ENCODE results near the gene TMEM204. TPM values are rescaled to one million over a fixed set of nuclear protein-coding genes. Genes with fewer than 3 reads are reported as not detected.

Gene TMEM204
- polyA plus RNA-seq, 3 donors, result 0.09 to 1.5 (median 1.3) TPM

GRCh38 chr16:1564325-1564724 is 30.9 kb downstream of the TMEM204 start:
- intact Hi-C loops (cut with micrococcal nuclease), result no loop called here
- H3K9me3 ChIP-seq (replicated peaks in 1 of 2; ENCODE audit: control insufficient read depth in 1 of 2, insufficient read depth in 1 of 2, low read length in 2 of 2), result no peaks in the 10 kb centered on the region
- peaks cover 0 to 1% (median 0%) of the 10 kb centered on the region in 3 donors for H3K27me3 Mint-ChIP-seq (ENCODE audit: low read depth in 3 of 3)
- no peaks in the 10 kb centered on the region for H3K79me2 ChIP-seq (ENCODE audit: insufficient read depth, low read length)
- no peak overlapping the region for H2AFZ ChIP-seq (ENCODE audit: insufficient read depth, low read depth, low read length, poor library complexity, severe bottlenecking)
- no peak overlapping the region for H3K4me2 ChIP-seq (replicated peaks; ENCODE audit: extremely low read depth, low read length, poor library complexity, severe bottlenecking)
- H3K4me3 Mint-ChIP-seq, result no peak overlapping the region
- no peaks in the 10 kb centered on the region for H3K4me1 Mint-ChIP-seq
- H4K20me1 ChIP-seq (ENCODE audit: insufficient read depth, low read length), result no peaks in the 10 kb centered on the region
- peaks cover 0 to 9% of the 10 kb centered on the region in 2 donors for H3K36me3 Mint-ChIP-seq
- no peaks in the 10 kb centered on the region for H3K4me1 ChIP-seq (ENCODE audit: control insufficient read depth in 1 of 2, insufficient read depth in 2 of 2, low read length in 2 of 2)
- no peaks in the 10 kb centered on the region for H3K27me3 ChIP-seq (ENCODE audit: control insufficient read depth in 2 of 2, insufficient read depth in 2 of 2, low read length in 2 of 2)
- peak in 2 of 3 donors; percentile 5 to 16 for DNase-seq
- H3K27ac ChIP-seq (ENCODE audit: low read depth in 1 of 2, low read length in 2 of 2), result no peak overlapping the region
- TF ChIP-seq CTCF (IDR thresholded peaks at IDR 0.05), result peak; percentile 36
- no peak overlapping the region for H3K4me3 ChIP-seq (replicated peaks in 1 of 3; ENCODE audit: low read depth in 2 of 3, low read length in 3 of 3)
- peaks cover 0 to 2% (median 0%) of the 10 kb centered on the region in 7 donors for H3K9me3 Mint-ChIP-seq
- 83% methylated on average over 8 of the region's 9 CpGs for WGBS (ENCODE audit: insufficient coverage)
- no peak overlapping the region for H3K9ac ChIP-seq (ENCODE audit: insufficient read depth, low read length, poor library complexity, severe bottlenecking)
- H3K36me3 ChIP-seq (replicated peaks in 1 of 2; ENCODE audit: control insufficient read depth in 1 of 2, insufficient read depth in 2 of 2, low read length in 2 of 2), result no peaks in the 10 kb centered on the region
- H3K27ac Mint-ChIP-seq, result peak overlapping the region in 1 of 7 donors; percentile 47

DNA sequence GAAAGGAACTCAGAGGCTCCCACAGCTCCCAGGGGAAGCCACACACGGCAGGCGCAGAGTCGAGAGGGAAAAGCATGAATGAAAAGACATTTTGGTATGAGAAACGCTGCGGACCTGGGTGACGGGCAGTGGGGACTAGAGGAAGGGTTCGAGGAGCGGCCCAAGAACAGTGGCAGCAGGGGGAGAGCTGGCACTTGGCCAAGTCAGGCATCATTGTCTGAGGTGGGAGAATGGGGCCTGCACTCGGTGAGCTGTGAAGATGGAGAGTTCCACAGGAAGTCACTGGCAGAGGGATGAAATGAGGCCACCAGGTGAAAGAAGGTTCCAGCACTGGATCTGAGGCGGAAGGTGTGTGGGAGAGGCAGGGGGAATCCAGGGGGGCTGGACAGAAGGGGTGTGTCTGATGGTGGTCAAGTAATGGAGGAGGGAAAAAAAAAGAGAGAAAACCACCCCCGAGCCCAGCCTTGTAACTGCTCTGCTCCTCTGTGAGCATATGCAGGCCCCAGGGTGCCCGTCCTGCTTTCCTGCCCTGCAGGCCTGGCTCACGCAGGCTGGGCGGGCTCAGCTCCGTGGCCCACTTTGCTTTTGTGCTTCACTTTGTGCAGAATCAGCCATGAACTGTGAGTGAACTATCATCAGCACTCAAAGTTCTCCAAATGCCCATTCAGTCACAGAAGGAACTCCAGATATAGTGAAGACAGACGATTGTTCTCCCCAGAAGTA is 31.8 kb downstream of the TMEM204 start:
- no peak overlapping the region for H3K4me2 ChIP-seq (replicated peaks; ENCODE audit: extremely low read depth, low read length, poor library complexity, severe bottlenecking)
- H3K79me2 ChIP-seq (ENCODE audit: insufficient read depth, low read length), result no peaks in the 10 kb centered on the region
- TF ChIP-seq CTCF (IDR thresholded peaks at IDR 0.05), result no peak
- no peak for DNase-seq
- Mint-ChIP-seq H3K4me3 (no peak overlapping the region), H3K27ac (peak overlapping the region in 1 of 7 donors; percentile 64), H3K27me3 (ENCODE audit: low read depth in 3 of 3) (peaks cover 0 to 1% (median 0%) of the 10 kb centered on the region in 3 donors), H3K36me3 (peaks cover 0 to 6% of the 10 kb centered on the region in 2 donors), H3K9me3 (peaks cover 0 to 2% (median 0%) of the 10 kb centered on the region in 7 donors), H3K4me1 (no peaks in the 10 kb centered on the region)
- no peak overlapping the region for H3K4me3 ChIP-seq (replicated peaks in 1 of 3; ENCODE audit: low read depth in 2 of 3, low read length in 3 of 3)
- H3K9me3 ChIP-seq (replicated peaks in 1 of 2; ENCODE audit: control insufficient read depth in 1 of 2, insufficient read depth in 1 of 2, low read length in 2 of 2), result no peaks in the 10 kb centered on the region
- H3K9ac ChIP-seq (ENCODE audit: insufficient read depth, low read length, poor library complexity, severe bottlenecking), result no peak overlapping the region
- intact Hi-C loops (cut with micrococcal nuclease), result no loop called here
- H4K20me1 ChIP-seq (ENCODE audit: insufficient read depth, low read length), result no peaks in the 10 kb centered on the region
- no peak overlapping the region for H3K27ac ChIP-seq (ENCODE audit: low read depth in 1 of 2, low read length in 2 of 2)
- no peaks in the 10 kb centered on the region for H3K27me3 ChIP-seq (ENCODE audit: control insufficient read depth in 2 of 2, insufficient read depth in 2 of 2, low read length in 2 of 2)
- H2AFZ ChIP-seq (ENCODE audit: insufficient read depth, low read depth, low read length, poor library complexity, severe bottlenecking), result no peak overlapping the region
- no peaks in the 10 kb centered on the region for H3K4me1 ChIP-seq (ENCODE audit: control insufficient read depth in 1 of 2, insufficient read depth in 2 of 2, low read length in 2 of 2)
- 96% methylated on average over 16 of the region's 16 CpGs for WGBS (ENCODE audit: insufficient coverage)
- no peaks in the 10 kb centered on the region for H3K36me3 ChIP-seq (replicated peaks in 1 of 2; ENCODE audit: control insufficient read depth in 1 of 2, insufficient read depth in 2 of 2, low read length in 2 of 2)

Data from CD14-positive monocyte (primary cell).